NCI-H2107 (cell line): Measurements from ENCODE around the gene PRAMEF12.
"Not testable (repeated sequence)": the region's sequence is repeated elsewhere in the genome, so short reads cannot be mapped to it uniquely, and the experiment has no call there.

Source experiments
- DNase-seq: peaks from one replicate; lab custom pipeline; 2025; lab: John Stamatoyannopoulos, UW

The PRAMEF12 gene

GRCh38 chr1:12773438-12773837, at the start of gene PRAMEF12:
Gene PRAMEF12 (plus strand): TSS chr1:12773738. CDS start chr1:12774868, 1,130 bp downstream.
- DNase-seq, result no peak

DNA sequence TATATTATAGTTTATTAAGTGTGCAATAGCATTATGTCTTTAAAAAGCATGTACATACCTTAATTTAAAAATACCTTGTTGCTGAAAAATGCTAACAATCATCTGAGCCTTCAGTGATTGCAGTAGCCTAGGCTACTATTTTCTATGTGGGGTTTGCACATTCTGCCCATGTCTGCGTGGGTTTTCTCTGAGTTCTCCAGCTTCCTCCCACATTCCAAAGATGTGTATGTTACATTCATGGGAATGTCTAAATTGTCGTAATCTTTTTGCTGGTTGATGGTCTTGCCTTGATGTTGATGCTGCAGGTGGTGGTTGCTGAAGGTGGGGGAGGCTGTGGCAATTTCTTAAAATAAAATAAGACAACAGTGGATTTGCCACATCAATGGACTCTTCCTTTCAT, 45.1 kb upstream of the PRAMEF12 start:
- DNase-seq, result no peak

DNA sequence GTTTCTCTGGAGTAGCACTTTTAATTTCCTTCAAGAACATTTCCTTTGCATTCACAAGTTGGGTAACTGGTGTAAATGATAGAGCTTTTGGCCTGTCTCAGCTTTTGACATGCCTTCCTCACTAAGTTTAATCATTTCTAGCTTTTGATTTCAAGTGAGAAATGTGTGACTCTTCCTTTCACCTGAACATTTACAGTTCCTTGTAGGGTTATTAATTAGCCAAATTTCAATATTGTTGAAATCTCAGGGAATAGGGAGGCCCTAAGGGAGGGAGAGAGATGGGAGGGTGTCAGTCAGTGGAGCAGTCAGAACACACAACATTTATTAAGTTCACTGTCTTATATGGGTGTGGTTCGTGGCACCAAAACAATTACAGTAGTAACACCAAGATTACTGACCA, 43.4 kb upstream of the PRAMEF12 start:
- no peak for DNase-seq

DNA sequence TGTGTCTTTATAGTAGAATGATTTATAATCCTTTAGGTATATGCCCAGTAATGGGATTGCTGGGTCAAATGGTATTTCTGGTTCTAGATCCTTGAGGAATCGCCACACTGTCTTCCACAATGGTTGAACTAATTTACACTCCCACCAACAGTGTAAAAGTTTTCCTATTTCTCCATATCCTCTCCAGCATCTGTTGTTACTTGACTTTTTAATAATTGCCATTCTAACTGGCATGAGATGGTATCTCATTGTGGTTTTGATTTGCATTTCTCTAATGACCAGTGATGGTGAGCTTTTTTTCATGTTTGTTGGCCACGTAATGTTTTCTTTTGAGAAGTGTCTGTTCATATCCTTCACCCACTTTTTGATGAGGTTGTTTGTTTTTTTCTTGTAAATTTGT, 42.5 kb upstream of the PRAMEF12 start:
- DNase-seq, result not testable (repeated sequence)

DNA sequence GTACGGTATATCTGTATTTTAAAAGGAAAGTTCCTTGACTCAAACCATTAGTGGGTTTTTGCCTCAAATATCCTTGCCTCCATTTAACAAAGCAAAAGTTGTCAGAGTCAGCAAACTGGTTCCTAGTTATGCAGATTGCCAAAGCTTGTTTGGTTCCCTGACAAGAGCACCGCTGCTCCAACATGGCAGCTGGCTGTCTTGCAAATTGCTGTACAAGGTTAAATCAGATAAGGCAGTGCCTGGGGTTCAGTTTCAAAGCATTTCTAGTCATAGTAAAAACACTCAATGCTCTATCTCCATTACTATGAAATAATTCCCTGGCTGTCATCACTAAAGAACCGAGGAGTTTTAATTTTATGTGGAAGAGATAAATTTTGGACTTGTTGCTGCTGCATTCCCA, 38.9 kb upstream of the PRAMEF12 start:
- DNase-seq, result no peak

GRCh38 chr1:12738934-12739333, 34.6 kb upstream of the PRAMEF12 start:
- no peak for DNase-seq

DNA sequence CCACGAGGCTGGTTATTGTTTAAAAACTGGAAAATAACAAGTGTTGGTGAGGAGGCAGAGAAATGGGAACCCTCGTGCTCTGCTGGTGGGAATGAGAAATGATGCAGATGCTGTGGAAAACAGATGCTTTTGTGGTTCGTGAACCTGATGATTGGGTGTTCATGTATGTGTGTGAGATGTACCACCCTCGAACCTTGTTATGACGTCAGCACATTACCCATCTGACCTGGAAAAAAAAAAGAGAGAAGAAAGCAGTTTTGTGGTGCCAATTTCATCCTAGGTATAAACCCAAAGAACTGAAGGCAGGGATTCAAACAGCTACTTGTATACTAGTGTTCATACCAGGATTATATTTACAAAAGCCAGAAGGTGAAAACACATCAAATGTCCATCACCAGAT, 33.9 kb upstream of the PRAMEF12 start:
- DNase-seq, result no peak

DNA sequence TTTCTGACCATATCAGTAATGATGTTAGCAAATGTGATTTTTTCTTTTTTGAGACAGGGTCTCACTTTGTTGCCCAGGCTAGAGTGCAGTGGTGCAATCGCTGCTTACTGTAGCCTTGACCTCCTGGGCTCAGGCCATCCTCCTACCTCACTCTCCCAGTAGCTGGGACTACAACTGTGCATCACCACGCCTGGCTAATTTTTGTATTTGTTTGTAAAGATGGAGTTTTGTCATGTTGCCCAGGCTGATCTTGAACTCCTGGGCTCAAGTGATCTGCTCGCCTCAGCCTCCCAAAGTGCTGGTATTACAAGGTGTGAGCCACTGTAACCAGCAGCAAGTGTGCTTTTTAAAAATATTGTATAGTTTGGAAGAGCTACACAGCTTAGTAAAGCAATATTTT, 31.6 kb upstream of the PRAMEF12 start:
- no peak for DNase-seq

GRCh38 chr1:12745126-12745991, 28.2 kb upstream of the PRAMEF12 start:
- no peak for DNase-seq

GRCh38 chr1:12745992-12746323, 27.6 kb upstream of the PRAMEF12 start, which contains the start of gene CFAP107:
Gene CFAP107 (plus strand): TSS chr1:12746200. CDS start chr1:12746431, 231 bp downstream.
- DNase-seq, result no peak

DNA sequence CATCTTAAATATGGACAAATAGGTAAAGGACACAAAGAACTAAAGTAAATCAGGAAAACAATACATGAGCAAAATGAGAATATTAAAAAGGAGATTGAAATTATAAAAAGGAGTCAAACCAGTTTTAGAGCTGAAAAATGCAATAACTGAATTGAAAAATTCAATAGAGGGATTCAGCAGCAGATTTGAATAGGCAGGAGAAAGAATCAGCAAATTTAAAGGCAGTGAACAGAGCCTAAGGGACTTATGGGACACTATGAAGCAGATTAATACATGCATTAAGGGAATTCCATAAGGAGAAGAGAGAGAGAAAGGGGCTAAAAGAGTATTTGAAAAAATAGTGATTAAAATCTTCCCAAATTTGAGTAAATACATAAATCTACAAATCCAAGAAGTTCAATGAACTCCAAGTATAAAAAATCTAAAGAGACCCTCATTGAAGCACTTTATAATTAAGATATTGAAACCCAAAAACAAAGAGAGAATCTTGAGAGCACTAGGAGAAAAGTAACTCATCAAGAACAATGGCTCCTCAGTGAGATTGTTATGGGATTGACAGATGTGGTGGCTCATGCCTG, 24.7 kb upstream of the PRAMEF12 start:
- DNase-seq, result no peak

DNA sequence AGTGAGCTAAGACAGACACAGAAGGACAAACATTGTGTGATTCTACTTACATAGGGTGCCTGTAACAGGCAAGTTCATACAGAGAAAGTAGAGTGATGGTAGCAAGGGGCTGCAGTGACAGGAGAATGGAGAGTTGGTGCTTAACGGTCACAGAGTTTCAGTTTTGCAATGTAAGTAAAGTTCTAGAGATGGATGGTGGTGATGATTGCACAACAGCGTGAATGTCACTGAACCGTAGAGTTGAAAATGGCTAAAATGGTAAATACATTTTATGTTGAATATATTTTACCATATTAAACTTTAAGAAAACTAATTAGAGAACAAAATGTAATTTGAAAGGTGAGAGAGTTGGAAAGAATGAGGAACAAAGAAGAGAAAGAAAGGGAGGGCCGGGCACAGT, 18.8 kb upstream of the PRAMEF12 start:
- no peak for DNase-seq

- no peak for DNase-seq
Measured at GRCh38 chr1:12756273-12756672, 17.3 kb upstream of the PRAMEF12 start.

DNA sequence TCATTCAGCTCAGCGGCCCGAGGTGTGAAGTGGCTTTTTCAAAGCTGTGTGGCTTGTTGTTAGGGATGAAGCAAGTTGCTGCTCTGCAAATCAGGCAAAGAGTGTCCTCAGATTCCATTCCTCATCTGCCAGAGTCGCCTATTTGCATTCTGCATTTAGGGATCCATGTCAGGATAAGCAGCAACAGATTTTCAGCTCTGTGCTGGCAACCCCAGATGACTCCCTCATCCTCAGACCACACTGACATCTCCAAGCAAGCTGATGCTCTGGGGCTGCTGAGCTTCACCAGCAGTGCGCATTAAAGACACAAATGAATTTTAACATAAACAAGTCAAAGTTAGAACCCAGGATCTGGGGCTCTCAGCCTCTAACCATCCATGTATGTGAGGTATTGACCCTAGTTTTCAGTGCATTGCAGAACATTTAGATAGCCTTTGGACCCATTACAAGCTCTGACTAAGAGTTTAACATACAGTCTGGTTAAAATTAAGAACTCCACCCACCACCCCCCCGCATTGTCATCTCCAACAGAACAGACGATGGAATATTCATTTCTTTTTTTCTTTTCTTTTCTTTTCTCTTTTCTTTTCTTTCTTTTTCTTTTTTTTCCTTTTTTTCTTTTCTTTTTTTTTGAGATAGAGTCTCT, 16.6 kb upstream of the PRAMEF12 start:
- no peak for DNase-seq

GRCh38 chr1:12757836-12758235, 15.7 kb upstream of the PRAMEF12 start:
- no peak for DNase-seq

- DNase-seq, result no peak
Measured at GRCh38 chr1:12760256-12760795, 13.2 kb upstream of the PRAMEF12 start.

- DNase-seq, result no peak
Measured at GRCh38 chr1:12761781-12762180, 11.8 kb upstream of the PRAMEF12 start.

- no peak for DNase-seq
Measured at GRCh38 chr1:12762766-12763165, 10.8 kb upstream of the PRAMEF12 start.

DNA sequence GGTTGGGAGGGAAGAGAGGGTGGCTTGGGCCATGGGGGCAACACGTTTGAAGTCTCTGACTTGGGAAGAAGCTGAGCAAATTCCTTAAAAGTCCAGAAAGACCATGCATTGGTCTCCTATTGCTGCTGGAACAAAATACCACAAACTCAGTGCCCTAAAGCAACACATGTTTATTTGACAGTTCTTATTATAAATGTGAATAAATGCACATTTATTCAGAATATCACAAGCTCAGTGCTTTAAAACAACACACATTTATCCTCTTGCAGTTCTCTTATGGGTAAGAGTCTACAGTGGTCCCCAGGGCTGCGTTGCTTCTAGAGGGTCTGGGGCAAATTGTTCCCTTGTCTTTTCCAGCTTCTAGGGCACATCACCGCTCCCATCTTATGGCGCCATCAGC, 10.1 kb upstream of the PRAMEF12 start:
- DNase-seq, result no peak

GRCh38 chr1:12764016-12764415, 9.5 kb upstream of the PRAMEF12 start:
- no peak for DNase-seq

DNA sequence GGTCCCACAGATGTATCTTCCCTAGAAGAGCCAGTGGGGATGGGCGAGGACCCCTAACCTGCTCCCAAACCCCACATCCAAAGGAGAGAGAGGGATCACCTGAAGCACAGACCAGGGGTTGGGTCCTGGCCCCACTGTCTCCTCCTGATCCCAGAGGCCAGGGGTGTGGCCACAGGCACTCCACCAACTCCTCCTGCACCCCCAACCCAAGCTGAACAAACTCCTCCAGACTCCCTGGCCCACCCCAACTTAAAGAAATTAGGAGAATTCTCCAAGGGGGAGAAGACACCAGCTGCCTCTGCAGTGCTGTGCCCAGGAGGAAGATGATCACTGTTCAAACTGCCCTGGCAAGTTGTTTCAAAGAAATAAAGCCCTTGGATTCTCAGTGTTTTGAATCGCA, 4.5 kb upstream of the PRAMEF12 start:
- DNase-seq, result no peak

- no peak for DNase-seq
Measured at GRCh38 chr1:12769976-12770505, 3.5 kb upstream of the PRAMEF12 start.

GRCh38 chr1:12770620-12771019, 2.9 kb upstream of the PRAMEF12 start:
- no peak for DNase-seq
